NCI-H1105 treated with DMSO at 0.1 percent for 48 hours (cell line): ENCODE results near the gene ZNF552.
A peak's percentile ranks its signal among the peaks of the same experiment; 100 is the strongest.

Source experiments
- DNase-seq: peaks from one replicate; lab custom pipeline; 2025; lab: John Stamatoyannopoulos, UW

Gene ZNF552

DNA sequence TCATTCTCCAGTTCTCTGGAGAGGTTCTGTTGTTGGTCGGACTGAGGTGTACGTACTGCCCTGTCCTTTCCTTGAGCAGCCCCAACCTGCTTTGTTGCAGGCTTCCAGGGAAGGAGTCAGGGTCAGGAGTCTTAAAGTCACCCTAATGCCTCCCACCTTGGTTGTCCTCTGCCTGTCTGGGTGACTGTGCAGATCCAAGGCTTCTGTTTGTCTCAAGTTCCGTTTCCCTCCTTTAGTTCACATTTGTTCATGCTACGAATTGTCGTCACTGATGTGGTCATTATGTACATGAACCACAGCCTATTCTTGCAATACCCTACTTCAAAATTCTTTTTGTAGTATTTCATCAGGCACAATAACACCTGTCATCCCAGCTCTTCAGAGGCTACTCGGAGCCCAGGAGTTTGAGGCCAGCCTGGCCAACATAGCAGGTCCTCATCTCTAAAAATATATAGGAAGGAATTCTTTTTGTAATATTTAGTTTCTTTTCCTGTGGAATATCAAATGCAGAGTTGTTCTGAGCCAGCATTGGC lies 37.9 kb downstream of the ZNF552 start:
- no peak for DNase-seq

- DNase-seq = no peak
Observed at GRCh38 chr19:57773488-57773887, 41.2 kb downstream of the ZNF552 start.

GRCh38 chr19:57771417-57771816 lies 43.3 kb downstream of the ZNF552 start:
- no peak for DNase-seq

GRCh38 chr19:57769345-57770131 lies 45.2 kb downstream of the ZNF552 start, which contains the start of gene ZNF586:
TSS of gene ZNF586 (plus strand) at chr19:57769676. CDS start at chr19:57769843, 167 bp downstream.
- DNase-seq = peak; percentile 90

- DNase-seq = no peak
Observed at GRCh38 chr19:57759096-57759495, 55.6 kb downstream of the ZNF552 start.

DNA sequence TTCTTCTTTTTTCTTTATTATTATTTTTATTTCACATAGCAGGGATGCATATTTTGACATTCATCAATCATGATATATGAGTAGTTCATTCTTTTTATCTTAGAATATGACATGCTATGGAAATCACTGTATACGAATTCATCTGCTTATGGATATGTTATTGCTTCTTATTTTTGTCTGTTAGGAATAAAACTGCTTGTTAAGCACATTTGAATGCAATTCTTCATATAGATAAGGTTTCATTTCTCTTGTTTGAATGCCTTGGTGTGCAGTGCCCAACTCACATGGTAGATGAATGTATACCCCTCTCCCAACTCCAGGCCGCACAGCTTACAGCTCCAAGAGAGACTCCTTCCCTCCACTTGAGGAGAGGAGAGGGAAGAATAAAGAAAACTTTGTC lies 56.8 kb downstream of the ZNF552 start:
- no peak for DNase-seq
